A549 (cell line): ENCODE results near the gene DGKE.

ENCODE experiments used
- BHLHE40 ChIP-seq: IDR thresholded peaks from 2 replicates; pipeline ENCODE4 v1.6.1; 2012; ENCODE audit warnings: low read depth, low read length, inconsistent platforms
- CTCF ChIP-seq: fragments of >200 bp; sonication (Bioruptor Twin); formaldehyde crosslinking; IDR thresholded peaks from 3 replicates; pipeline ENCODE4 v1.5.1; 2016
- FOXS1 ChIP-seq: fragments of 250-450 bp; sonication (Bioruptor Pico); IDR thresholded peaks from 2 replicates; pipeline ENCODE4 v1.5.0; 2020; ENCODE audit warnings: mild to moderate bottlenecking, moderate library complexity
- HEYL ChIP-seq: fragments of 250-450 bp; sonication (Bioruptor Pico); IDR thresholded peaks from 2 replicates; pipeline ENCODE4 v1.8.0; 2021; ENCODE audit warnings: mild to moderate bottlenecking, moderate library complexity
- POLR2A ChIP-seq: IDR thresholded peaks from 2 replicates; pipeline ENCODE4 v1.6.1; 2012; ENCODE audit warnings: mild to moderate bottlenecking, low read length
- RARB ChIP-seq: fragments of 250-450 bp; sonication (Bioruptor Pico); IDR thresholded peaks from 2 replicates; pipeline ENCODE4 v1.8.0; 2021; ENCODE audit warnings: mild to moderate bottlenecking, moderate library complexity
- ZC3H11A ChIP-seq: fragments of 450-650 bp; IDR thresholded peaks from 2 replicates; pipeline ENCODE4 v1.6.1; 2014; ENCODE audit warnings: antibody characterized with exemption, mild to moderate bottlenecking
- TF ChIP-seq, protein P1 (sequence below): fragments of 450-650 bp; IDR thresholded peaks from 2 replicates; pipeline ENCODE4 v1.6.1; 2014; ENCODE audit warnings: antibody characterized with exemption

DNA sequence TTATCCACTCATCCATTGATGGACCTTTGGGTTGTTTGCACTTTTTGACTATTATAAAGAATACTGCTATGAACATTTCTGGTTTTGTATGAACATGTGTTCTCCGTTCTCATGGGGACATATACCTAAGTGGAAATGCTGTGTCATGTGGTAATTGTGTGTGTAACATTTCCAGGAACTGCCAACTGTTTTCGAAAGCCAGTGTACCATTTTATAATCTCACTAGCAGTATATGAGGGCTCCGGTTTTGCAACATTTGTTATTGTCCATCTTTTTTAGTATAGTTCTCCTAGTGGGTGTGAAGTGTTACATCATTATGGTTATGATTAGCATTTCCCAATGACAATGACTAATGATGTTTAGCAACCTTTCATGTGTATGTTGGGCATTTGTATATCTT is 85.0 kb downstream of the DGKE start:
- TF ChIP-seq FOXS1 (CRISPR knock-in tag) (no peak), BHLHE40 (no peak), ZC3H11A (no peak), CTCF (no peak), POLR2A (no peak), HEYL (no peak), RARB (CRISPR knock-in tag) (no peak)
- TF ChIP-seq, protein P1, sequence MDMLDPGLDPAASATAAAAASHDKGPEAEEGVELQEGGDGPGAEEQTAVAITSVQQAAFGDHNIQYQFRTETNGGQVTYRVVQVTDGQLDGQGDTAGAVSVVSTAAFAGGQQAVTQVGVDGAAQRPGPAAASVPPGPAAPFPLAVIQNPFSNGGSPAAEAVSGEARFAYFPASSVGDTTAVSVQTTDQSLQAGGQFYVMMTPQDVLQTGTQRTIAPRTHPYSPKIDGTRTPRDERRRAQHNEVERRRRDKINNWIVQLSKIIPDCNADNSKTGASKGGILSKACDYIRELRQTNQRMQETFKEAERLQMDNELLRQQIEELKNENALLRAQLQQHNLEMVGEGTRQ, result no peak
